Measurements from ENCODE around the gene CSNK2A3.

GRCh38 chr11:11322101-11322500, 30.9 kb downstream of the CSNK2A3 start:
- TF ChIP-seq CTCF (IDR thresholded peaks at IDR 0.05): no peak
- TF ChIP-seq POLR2A (IDR thresholded peaks at IDR 0.05): no peak

Data from breast epithelium (tissue), 3 donors.